T follicular helper cell (primary cell): ENCODE measurements around the gene ALX3.
A peak's percentile ranks its signal among the peaks of the same experiment; 100 is the strongest.

Experiments used
- DNase-seq: peaks from one replicate; pipeline ENCODE4 v3.0.0-alpha.2; 2020; ENCODE audit warnings: low read depth
- total RNA-seq, 2 experiments: gene quantifications; one replicate each; lab custom pipeline; 2026; lab: John Stamatoyannopoulos, UW

The ALX3 gene
- 0 reads per million in 2 experiments for total RNA-seq

DNA sequence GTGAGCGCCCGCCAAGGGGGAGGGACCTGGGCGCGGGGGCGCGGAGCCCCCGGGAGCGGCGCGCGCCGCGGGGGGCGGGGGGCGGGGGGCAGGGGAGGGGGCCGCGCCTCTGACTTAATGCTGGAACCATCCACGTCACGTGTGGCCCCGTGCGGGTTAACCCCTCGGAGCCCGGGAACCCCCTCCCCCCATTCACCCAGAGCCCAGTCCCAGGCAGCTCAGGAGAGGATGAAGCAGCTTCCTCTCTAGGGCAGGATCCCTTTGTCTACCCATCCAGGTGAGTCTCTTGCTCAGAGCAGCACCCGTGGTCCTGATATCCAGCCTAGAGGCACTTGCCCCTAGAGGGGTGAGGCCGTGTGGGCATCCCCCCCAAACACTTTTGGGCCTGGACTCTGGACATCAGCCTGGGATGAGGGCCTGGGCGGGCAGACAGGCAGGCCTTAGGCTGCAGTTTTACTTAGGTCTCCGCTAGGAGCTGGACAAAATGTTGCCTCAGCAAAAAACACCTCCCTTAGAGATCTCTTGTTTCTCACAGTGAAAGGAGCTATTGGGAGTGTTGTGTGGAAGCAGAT lies at the start of gene ALX3:
Gene ALX3 (minus strand): TSS at position 2 of the 572 bp plus-strand sequence. CDS start 60 bp downstream, outside the sequence.
- no peak for DNase-seq

DNA sequence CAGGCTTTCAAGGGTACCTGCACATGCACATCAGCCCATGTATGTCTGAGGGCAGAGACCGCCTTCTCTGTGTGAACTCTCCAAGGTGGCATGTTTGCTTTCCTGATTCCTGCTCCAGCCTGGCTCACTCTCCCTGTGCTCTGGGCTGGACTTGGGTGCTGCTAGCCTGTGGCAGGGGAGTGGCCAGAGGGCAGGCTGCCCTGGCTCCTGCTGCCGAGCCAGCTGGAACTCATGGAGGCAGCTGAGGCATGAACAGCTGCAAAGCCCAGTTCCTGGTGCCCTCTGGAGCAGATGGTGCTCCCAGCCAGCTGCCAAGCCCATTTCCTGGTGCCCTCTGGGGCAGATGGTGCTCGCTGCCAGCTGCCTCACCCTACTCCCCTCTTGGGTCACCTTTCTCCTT lies 49.4 kb upstream of the ALX3 start:
- DNase-seq = no peak

DNA sequence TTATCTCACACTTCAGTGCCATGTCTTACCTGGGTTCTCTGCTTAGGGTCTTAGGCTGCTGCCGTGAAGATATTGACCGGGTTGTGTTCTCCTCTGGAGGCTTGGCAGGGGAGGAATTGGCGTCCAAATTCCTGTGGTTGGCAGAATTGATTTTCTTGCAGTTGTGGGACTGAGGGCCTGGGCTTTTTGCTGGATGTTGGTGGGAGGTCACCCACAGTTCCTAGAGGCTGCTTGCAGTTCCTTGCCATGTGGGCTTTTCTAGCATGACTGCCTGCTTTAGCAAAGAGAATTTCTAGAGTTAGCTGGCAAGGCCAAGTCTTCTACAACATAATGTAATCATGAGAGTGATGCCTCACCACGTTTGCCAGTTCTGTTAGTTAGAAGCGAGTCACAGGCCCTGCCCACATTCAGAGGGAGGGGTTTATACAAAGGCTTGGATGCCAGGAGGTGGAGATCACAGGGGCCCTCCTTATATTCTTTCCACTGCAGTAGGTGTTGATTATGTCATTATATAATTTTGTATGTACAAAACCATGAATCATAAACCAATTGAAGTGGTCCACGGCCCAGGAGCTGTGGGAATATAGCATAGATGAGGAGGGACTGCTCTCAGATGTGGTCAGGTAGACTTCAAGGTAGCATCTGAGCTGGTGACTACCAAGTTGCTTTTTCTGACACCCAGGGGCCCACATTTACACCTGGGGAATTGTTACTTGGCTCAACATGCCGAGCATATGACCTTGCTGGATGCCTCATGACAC lies 48.3 kb upstream of the ALX3 start:
- DNase-seq = no peak

DNA sequence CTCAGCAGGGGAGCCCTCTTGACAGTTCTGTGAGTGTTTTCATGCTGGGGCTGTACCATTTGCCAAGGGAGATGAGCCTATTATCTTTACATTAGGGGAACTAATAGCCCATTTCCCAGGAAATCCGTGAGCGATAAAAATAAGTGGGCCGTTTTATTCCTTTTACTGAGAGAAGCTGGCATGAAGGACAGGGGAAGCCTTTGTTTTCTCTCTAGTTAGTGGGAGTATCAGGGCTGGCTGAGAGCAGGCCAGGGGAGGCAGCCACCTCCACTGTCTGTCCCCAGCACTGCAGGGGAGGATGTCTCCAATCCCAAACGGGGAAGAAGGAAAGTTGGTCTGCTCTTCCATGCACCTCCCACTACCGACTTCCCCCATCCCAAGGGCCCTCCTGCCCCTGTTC lies 44.3 kb upstream of the ALX3 start:
- no peak for DNase-seq

DNA sequence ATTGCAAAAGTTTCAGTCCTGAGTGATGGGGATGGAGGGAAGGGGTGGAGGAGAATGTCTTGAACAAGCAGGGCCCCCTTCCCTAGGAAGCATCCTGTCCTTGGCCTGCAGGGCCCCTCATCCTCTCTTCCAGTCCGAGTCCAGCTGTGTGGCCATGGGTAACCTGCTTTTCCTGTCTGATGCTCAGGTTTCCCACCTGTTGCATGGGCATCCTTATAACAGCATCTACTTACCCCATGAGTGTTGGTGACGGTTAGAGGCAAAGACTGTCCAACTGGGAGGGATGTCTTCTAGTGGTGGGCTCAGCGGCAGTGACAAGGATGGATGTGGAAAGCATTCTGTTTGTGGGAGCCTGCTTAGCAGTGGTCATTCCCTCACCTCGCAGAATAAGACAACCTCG lies 43.7 kb upstream of the ALX3 start:
- no peak for DNase-seq

DNA sequence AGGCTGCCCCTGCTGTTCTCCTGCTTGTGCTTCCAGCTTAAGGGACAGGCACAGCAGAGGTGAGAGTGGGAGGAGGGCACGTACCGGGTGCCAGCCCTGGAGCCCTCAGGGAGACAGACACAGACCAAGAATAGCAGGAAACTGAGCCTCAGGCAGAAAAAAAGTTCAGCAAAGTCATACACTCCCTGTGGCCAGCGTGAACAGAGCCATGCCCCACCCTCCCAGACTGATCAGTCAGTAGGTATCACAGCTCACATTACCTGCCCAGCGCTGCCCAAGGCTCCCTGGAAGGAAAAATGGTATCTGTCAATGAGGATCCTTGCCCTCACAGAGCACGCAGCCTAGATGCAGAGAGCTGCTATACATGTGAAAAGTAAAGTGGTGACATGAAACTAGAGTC lies 43.1 kb upstream of the ALX3 start:
- DNase-seq = no peak

DNA sequence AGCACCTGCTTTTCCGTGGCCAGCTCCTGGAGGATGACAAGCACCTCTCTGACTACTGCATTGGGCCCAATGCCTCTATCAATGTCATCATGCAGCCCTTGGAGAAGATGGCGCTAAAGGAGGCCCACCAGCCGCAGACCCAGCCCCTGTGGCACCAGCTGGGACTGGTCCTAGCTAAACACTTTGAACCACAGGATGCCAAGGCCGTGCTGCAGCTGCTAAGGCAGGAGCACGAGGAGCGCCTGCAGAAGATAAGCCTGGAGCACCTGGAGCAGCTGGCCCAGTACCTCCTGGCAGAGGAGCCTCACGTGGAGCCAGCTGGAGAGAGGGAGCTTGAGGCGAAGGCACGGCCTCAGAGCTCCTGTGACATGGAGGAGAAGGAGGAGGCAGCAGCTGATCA lies 42.2 kb upstream of the ALX3 start:
- no peak for DNase-seq

DNA sequence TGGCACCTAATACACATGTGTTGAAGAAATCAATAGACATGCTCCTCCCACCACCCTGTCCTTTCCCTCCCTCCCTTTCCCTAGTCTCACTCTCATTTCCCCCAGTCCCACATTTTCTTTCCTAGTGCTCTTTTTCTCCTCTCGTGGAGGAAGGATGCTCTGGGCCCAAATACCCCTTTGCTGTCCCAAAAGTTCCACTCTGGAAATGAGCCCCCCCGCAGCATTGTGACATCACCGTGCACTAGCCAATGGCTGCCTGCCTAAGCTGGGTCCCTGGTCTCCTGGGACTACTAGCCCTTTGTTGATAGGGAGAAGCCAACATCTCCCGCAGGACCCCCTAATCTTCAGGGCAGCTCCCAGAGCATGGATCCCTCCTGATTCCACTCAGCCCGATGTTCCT lies 41.7 kb upstream of the ALX3 start, which contains the start of gene UBL4B:
Gene UBL4B (plus strand): TSS at position 301 of the 400 bp plus-strand sequence. CDS start 92 bp downstream, at position 393.
- no peak for DNase-seq

DNA sequence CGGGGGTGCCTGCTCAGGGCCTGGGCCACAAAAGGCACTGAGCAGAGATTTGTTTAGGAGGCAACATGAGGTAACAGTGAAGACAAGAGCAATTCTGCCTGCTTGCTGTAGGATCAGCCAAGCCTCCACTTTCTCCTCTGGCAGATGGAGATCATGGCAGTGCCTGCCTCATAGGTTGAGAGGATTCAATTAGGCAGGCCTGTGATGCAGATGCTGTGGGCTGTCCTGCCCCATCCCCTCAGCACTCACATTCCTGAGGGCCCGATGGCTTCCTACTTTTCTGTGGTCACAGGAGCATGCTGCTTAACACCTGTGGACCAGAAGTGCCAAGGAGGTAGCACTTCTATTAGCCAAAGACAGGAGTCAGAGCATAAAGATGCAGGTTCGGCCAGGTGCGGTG lies 40.6 kb upstream of the ALX3 start:
- no peak for DNase-seq

DNA sequence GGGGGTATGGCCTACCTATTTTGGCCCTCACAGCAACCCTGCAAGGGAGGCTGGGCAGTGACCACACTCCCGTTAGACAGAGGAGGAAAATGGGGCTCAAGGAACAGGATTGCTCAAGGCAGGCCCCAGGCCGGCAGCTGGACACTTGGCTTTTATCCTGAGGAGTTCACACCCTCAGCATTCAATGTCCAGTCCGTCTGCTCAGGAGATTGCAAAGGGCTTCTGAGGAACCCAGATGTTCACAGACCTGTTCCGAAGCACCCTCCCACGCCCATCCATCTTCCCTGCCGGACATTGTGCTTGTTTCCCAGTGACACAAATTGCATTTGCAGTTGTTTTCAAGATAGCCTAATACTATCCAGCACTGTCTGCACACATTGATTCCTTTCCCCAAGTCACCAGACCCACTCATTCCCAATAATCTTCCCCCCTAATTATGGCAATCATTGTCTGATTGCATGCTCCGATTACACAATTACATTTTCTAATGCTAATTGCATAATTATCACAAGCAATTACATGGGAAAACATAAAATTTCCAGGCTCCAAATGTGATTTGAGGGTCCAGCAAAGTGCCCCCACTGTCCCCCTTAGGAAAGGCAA lies 37.5 kb upstream of the ALX3 start:
- no peak for DNase-seq

DNA sequence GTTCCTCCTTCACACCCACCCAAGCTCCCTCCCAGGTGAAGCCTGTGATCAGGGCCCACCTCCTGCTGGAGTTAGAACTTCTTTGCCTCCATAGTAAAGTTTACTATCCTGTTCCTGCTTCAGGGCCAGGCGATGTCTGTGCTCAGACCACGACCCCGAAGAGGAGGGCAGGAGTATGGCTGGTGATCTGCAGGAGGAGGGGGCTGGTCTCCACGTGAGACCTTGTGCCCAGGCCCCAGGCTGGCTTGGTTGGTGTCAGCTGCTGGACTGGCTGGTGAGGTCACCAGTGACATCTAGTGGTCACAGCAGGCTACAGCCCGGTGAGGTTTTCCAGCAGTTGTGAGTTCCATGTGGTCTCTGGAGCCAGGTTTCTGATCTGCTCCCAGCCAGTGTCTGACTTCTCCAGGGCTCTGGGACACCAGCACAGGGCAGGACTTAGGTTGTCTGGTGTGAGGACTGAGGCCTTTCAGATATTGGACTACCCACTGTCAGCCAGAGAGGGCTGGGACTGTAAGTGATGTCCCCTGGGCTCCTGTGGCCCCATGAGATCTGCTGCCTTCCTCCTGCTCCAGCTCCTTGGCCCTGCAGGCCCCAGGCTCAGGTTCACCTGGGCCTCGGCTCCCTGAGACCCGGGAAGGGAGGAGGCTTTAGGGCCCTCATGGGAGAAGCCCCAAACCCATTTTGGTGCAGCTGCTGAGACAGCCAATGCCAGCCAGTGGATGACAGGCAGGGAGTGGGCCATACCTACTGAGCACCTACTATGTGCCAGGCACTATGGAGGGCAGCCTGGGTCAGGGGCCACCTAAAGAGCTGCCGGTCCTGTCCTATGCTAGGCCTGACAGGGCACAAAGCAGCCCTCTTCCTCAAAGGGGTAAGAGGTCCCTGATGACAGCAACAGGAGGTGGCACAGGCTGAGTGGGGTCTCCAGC lies 35.8 kb upstream of the ALX3 start:
- peak; percentile 31 for DNase-seq

DNA sequence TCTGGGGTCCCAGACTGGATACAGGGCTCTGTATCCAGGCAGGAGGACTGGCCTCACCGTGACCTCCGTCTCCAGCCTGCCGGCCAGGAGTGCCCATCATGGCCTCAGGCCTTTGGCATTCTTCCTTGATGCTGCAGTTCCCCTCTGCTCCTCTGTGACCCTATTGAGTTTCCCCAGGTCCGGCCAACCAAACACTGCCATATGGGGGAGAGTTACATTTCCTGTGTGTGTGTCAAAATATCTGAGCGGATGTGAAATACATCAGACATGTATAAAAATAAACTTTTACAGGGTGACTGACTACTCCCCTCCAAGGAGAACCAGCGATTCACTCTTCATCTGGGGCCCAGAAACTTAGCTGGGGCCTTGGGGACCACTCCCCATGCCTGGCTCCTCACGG lies 31.6 kb upstream of the ALX3 start:
- DNase-seq = no peak

DNA sequence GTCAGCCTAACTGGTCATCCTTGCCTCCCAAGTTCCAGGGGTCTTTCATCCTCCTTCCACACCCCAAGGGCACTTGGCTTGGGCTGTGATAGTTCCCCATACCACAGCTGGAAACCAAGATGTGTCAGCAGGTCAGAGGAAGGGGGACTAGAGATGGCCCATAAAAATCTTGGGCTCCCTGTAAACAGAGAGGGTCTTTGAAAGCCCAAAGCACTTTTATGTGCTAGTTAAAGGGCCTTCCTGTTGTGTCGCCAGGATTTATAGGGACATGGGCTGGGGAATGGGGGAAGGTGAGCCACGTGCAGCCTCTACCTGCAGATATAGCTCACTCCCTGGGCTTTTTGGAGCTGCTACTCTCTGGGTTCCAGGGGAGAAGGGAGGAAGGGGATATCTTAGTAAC lies 29.9 kb upstream of the ALX3 start:
- no peak for DNase-seq

DNA sequence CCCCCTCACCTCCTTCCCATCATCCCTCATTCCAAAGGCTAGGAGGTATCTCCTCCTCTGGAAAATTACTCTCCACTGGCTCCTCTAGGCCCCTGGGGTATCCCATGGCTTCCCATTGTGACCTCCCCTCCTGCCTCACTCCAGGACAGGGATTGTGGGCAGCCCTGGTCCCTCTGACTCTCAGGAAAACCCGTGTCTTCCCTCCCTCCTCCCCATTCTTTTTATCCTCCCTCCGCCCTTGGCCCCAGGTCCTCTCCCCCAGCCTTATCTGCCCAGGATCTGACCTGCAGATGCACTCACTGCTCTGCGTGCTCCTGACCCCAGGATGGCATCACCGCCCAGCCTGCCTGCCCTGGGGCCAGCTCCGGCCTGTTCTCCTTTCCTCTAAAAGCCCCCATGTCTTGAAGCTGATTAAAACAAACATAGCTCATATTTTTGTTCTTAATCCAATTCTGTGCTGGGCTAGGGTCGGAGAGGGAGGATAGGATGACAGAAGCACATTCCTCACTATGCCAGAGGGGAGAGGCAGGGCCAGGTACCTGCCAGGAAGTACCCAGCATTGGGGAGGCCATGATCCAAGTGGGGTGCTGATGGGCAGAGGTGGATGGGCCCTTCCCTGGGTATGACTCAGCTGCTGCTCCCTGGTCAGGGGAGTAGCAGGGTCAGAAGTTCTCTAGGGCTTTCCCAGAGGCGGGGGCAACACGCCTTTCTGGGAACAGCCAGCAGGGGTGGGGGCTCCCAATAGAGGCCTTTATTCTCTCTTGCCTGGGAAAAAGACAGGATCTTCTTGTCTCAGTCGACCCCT lies 28.0 kb upstream of the ALX3 start:
- DNase-seq = no peak

DNA sequence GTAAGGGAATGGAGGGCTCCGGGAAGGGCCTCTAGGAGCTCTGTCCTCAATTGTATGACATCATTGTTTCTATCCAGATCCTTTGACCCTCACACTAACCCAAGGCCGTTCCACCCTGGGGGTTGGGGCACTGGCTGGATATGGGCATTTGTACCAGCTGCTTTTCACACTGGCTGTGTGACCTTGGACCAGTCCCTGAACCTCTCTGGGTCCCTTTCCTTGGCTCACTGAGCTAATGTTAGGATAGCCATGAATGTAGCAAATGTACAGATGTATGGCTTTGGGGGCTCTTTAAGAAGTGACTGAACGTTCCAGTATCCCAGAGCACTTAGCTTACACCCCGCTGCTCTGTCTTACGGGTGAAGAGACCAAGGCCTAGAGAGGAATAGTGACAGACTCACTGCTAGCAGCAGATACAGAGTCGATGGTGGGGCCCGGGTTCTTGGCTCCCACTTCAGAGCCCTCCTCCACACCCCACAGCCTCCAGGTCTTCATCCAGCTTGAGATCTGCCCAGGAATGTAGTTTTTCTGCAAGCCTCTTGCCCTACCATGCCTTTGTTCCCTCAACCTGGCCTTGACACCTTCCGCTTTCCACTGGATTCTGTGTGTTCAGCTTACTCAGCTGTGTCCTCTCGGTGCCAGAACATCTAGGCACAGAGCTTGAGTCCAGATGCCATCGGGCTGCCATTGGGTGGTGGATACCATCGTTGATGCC lies 27.2 kb upstream of the ALX3 start:
- DNase-seq = no peak

DNA sequence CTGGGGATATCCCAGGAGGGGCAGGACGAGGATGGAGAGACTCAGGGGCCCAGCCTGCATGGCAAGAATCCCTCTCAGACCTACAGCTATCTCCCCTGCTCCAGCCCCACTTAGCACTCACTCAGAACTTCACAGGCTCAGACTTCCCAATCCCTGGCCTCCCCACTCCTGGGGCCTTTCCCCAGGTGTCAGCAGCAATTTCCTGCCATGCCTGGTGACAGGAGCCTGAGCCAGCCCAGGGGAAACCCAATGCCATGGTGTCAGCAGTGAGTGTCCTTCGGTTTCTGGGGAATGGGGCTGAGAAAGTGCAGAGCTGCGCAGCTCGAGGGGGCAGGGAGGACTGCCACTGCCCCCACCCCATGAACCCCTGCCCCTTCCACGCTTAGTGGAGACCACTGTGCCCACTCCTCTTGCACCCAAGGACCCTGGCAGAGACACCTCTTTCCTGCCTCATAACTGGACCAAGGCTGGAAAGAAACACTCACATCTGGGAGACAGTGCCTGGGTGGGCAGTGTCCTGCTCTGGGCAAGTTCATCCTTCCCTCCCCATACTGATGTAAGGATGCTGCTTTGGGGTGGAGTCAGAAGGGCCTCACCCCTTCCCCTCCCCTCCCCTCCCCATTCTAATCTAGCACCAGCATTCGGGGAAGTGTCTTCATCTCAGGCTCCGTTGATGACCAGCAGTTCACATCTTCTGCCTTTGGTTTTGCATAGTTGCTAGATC lies 24.6 kb upstream of the ALX3 start:
- no peak for DNase-seq

DNA sequence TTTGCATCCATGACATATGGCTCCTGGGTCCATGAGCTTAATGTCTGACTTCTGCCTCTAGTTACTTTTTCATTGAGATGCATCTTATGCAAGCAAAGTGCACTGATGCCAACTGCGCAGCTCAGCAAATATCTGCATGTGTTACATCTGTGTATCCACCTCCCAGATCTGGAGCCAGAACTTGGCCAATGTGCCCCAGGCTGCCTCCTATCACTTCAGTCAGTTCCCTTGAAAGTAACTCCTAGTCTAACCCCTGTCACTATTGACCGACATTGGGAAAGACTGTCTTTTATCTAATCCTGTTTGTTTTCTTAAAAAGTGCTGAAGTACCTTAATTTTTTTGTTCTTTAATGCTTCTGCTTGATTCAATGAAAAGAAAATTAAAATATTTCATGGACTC lies 22.5 kb upstream of the ALX3 start:
- DNase-seq = no peak

DNA sequence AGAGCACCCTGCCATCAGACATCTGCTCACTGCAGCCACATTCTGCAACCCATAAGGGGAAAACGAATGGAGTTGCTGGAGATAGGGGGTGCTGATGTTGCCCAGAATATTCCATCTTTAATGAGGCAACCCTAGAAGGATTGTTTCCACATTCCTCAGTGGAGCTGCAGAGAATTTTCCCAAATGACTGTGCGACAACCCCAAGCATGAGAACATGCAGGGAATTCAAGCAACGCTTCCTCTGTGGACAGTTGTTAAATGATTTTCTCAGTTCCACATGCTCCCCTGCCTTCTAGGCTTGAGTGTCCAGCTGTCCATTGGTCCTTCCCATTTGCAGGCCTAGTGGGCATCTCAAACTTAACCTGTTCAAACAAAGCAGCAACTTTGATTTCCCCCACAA lies 21.3 kb upstream of the ALX3 start:
- no peak for DNase-seq

DNA sequence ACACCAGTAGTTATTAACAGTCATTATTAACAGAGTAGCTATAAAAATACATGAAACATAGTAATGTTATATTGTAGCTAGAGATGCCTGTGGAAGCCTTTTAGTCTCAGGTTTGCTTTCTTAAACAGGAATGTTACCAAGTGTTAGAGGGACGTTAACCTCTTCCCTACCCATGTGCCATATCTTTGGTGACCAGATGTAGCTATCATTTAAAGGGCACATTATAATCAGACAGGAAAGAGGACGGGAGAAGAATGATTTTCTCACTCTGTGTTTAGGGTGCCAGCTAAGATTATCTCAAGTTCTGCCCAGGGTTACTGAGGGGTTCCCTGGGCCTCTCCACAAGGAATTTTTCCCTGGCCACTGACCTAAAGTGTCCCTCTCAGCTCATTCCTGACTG lies 20.9 kb upstream of the ALX3 start:
- no peak for DNase-seq
